GM12872 (cell line): Measurements from ENCODE around the gene FAM193A.

ENCODE experiments used
- TF ChIP-seq, protein P1 (sequence below): IDR thresholded peaks from 3 replicates; pipeline ENCODE4 v1.5.1; 2011; ENCODE audit warnings: low read depth, mild to moderate bottlenecking, low read length, moderate library complexity; ENCODE audit not compliant: insufficient read depth

Gene FAM193A

DNA sequence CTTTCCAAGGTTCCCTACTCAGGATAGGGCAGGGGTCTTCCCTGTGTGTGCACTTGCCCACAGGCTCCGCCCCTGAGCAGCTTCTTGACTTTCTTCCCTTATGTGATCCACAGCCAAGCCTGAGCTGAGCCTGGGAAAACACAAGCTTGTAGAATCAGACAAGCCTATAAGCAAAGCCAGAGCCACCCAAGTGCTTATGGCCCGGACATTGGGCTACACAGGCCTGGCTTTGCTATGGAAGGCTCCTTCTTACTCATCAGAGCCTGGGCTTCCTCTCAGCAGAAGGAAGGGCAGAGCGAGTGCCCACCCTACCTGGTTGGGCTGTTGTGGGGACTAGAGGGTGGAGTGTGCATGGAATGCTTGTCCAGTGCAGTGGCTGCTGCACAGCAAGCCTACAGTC is 221.0 kb downstream of the FAM193A start:
- TF ChIP-seq, protein P1, sequence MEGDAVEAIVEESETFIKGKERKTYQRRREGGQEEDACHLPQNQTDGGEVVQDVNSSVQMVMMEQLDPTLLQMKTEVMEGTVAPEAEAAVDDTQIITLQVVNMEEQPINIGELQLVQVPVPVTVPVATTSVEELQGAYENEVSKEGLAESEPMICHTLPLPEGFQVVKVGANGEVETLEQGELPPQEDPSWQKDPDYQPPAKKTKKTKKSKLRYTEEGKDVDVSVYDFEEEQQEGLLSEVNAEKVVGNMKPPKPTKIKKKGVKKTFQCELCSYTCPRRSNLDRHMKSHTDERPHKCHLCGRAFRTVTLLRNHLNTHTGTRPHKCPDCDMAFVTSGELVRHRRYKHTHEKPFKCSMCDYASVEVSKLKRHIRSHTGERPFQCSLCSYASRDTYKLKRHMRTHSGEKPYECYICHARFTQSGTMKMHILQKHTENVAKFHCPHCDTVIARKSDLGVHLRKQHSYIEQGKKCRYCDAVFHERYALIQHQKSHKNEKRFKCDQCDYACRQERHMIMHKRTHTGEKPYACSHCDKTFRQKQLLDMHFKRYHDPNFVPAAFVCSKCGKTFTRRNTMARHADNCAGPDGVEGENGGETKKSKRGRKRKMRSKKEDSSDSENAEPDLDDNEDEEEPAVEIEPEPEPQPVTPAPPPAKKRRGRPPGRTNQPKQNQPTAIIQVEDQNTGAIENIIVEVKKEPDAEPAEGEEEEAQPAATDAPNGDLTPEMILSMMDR: no peak

DNA sequence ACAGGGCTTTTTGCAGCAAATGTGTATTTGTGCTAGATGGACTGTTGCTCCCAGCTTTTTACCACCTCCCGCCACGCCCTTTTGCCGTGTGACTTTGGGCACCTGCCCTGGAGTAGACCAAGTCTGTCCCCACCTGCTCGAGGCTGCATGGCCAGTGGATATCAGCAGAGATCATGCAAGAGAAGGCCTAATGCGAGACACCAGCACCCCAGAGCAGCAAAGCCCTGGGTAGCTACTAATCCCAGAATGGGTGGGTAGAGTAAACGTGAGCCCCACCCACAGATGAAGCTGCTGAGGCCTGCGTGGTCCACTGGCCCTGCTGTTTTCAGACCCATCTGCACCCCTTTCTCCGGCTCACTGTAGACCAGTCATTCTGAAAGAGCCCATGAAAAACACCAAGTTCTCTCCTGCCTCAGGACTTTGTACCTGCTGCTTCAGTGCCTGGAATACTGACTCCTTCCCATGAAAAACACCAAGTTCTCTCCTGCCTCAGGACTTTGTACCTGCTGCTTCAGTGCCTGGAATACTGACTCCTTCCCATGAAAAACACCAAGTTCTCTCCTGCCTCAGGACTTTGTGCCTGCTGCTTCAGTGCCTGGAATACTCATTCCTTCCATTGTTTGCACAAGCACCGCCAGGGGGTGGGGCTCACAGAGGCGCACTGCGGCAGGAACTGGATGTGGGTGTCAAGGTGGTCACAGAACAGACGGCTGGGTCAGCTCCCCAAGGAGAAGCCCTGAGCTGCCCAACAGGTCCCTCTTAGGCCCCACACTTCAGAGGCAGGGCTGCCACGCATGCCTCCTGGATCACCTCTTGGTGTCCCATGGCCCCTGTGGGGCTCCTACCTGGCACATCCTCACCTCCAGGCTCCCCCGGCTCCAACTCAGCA is 224.8 kb downstream of the FAM193A start:
- TF ChIP-seq, protein P1: 0 out of 3 replicates have a peak, but pooled peaks have one; percentile 18

DNA sequence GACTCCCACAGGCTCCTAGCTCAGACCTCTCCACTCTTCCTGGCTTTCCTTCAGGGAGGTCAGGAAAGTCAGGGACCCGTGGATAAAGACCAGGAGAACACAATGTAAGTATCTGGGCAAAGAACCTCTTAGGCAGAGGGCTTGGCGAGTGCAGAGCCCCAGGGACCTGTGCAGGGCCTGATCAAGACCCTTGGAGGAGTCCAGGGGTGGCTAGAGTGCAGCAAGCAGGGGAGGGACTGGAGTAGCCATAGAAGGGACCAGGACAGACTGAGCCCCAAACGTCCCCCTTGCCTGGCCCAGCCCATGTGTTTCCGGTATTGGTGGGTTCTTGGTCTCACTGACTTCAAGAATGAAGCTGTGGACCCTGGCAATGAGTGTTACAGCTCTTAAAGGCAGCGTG is 225.6 kb downstream of the FAM193A start:
- TF ChIP-seq, protein P1: no peak

DNA sequence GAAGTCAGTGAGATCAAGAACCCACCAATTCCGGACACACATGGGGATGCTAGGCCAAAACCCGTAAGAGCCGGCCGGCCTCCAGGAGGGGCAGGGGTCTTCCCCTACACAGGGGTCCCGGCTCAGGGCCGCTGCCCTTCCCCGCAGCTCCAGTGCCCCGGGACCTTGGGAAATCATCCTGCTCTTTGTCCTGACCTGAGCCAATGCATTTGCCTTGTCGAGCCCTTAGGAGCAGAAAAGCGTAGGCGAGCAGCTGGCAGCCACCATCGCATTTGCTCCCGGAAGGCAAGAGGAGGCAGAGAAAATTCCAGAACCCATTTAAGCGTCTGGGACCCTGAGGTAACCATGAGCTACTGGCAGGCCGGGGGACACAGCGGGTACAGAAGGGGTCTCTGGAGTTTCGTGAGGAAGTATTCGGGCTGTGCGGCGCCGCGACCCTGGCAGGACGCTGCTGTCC is 227.1 kb downstream of the FAM193A start:
- TF ChIP-seq, protein P1: no peak

DNA sequence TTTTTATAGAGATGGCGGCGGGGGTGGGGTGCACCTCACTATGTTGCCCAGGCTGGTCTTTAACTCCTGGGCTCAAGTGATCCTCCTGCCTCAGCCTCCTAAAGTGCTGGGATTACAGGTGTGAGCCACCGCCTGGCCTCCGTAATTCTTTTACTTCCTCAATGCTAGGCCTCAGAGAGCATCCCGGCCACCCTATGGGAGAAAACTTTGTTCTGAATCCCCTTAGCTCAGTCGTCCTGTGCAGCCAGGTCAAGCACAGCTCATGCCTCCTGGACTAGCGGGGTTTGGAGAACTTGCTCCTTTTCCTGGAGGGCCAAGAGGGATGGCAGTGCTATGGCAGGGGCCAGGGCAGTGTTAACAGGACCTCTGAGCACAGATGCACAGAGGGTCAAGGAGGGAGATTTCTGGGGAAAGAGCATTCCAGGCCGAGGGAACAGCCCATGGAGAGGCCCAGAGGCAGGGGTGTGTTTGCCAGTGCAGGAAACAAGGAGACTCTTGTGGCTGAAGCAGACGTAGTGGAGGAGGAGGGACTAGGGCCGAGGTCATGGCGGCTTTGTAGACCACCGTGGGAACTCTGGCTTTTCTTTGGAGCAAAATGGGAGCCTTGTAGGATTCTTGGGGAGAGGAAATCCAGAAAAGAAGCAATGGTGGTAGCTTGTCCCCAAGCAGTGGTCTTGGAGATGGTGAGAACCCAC is 229.5 kb downstream of the FAM193A start:
- TF ChIP-seq, protein P1: no peak

DNA sequence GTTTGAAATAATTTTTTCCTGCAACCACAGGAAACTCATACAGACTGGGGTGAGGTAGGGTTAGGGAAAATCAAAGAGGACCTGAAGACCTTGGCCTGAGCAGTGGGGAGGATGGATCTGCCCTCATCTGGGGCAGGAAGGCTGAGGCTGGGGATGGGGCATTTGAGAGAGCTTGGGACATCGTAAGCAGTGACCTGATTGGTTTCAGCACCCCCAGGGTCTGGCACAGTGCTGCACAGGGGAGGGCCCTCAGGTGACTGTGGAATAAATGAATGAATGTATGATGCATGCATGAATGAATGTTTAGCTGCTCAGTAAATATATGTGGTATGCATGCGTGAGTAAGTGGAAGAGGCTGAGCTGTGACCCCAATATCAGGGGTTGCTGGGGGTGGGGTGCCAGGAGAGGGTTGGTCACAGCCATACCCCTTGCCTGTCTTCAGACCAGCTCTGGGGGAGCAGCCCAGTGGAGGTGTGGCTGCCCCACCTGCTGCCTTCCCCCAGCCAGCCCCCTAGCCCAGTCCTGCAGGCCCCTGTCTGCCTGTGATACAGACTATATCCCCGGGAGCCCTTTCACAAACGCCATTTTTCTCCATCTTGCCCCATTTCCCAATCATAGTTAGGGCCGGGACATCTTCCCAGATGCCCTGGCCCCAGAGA is 230.7 kb downstream of the FAM193A start:
- TF ChIP-seq, protein P1: no peak

DNA sequence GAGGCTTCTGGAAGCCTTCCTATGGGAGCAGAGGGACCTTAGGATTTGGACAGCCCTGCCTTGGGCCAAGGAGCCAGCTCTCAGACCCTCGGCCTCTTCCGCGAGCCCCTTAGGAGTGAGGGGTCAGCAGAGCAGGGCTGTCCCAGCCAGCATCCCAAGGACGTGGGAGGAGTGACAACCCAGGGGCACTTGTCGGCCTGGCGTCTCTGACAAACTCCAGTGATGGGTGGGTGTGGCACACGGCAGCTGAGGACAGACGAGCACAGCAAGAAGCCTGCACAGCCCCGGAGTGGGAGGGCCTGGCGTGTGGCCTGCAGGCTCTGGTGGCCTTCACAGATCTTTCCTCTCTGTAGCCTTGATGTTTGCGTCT is 231.2 kb downstream of the FAM193A start:
- TF ChIP-seq, protein P1: no peak
